Measurements from ENCODE around the gene HNF1A. TPM values are rescaled to one million over a fixed set of nuclear protein-coding genes. Genes with fewer than 3 reads are reported as not detected.

The HNF1A gene
- total and polyA plus RNA-seq, 9 of the 15 experiments (the other 6 are each of a cell fraction or from before 2014, with no cell fraction given) = not detected

DNA sequence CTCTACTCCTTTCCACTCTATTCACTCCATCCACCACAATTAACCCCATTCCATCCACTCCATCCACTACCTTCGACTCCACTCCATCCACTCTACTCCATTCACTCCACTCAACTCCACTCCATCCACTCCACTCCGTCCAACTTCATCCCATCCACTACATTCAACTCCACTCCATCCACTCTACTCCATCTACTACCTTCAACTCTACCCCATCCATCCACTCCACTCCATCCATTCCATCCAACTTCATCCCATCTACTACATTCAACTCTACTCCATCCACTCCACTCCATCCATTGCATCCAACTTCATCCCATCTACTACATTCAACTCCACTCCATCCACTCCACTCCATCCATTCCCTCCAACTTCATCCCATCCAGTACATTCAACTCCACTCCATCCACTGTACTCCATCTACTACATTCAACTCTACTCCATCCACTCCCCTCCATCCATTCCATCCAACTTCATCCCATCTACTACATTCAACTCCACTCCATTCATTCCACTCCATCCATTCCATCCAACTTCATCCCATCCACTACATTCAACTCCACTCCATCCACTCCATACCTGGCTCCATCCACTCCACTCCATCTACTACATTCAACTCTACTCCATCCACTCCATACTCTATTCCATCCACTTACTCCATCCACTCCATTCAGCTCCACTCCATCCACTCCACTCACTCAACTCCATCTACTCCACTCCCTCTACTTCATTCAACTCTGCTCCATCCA is 16.4 kb downstream of the HNF1A start (continued):
- TF ChIP-seq TAF9B (IDR thresholded peaks at IDR 0.05; ENCODE audit: partially characterized antibody) (no peak), SRSF1 (IDR thresholded peaks at IDR 0.05; ENCODE audit: low read depth, low read length) (no peak), CHCHD3 (CRISPR knock-in tag; IDR thresholded peaks at IDR 0.05) (no peak), KLF10 (CRISPR knock-in tag; IDR thresholded peaks at IDR 0.05) (no peak), BMI1 (IDR thresholded peaks at IDR 0.05; ENCODE audit: low read length) (no peak), ZBTB8A (IDR thresholded peaks at IDR 0.05; ENCODE audit: partially characterized antibody) (no peak), EHMT2 (IDR thresholded peaks at IDR 0.05) (no peak), HNRNPH1 (optimal IDR thresholded peaks at IDR 0.05; ENCODE audit: low read depth, low read length) (no peak)
- TF ChIP-seq, protein P1, sequence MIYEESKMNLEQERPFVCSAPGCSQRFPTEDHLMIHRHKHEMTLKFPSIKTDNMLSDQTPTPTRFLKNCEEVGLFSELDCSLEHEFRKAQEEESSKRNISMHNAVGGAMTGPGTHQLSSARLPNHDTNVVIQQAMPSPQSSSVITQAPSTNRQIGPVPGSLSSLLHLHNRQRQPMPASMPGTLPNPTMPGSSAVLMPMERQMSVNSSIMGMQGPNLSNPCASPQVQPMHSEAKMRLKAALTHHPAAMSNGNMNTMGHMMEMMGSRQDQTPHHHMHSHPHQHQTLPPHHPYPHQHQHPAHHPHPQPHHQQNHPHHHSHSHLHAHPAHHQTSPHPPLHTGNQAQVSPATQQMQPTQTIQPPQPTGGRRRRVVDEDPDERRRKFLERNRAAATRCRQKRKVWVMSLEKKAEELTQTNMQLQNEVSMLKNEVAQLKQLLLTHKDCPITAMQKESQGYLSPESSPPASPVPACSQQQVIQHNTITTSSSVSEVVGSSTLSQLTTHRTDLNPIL (CRISPR knock-in tag; IDR thresholded peaks at IDR 0.05) = no peak
- TF ChIP-seq, protein P2, sequence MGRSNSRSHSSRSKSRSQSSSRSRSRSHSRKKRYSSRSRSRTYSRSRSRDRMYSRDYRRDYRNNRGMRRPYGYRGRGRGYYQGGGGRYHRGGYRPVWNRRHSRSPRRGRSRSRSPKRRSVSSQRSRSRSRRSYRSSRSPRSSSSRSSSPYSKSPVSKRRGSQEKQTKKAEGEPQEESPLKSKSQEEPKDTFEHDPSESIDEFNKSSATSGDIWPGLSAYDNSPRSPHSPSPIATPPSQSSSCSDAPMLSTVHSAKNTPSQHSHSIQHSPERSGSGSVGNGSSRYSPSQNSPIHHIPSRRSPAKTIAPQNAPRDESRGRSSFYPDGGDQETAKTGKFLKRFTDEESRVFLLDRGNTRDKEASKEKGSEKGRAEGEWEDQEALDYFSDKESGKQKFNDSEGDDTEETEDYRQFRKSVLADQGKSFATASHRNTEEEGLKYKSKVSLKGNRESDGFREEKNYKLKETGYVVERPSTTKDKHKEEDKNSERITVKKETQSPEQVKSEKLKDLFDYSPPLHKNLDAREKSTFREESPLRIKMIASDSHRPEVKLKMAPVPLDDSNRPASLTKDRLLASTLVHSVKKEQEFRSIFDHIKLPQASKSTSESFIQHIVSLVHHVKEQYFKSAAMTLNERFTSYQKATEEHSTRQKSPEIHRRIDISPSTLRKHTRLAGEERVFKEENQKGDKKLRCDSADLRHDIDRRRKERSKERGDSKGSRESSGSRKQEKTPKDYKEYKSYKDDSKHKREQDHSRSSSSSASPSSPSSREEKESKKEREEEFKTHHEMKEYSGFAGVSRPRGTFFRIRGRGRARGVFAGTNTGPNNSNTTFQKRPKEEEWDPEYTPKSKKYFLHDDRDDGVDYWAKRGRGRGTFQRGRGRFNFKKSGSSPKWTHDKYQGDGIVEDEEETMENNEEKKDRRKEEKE (IDR thresholded peaks at IDR 0.05; ENCODE audit: borderline replicate concordance in 1 of 2, control insufficient read depth in 1 of 2, low read depth in 2 of 2, low read length in 1 of 2) = no peak
- TF ChIP-seq, protein P3, sequence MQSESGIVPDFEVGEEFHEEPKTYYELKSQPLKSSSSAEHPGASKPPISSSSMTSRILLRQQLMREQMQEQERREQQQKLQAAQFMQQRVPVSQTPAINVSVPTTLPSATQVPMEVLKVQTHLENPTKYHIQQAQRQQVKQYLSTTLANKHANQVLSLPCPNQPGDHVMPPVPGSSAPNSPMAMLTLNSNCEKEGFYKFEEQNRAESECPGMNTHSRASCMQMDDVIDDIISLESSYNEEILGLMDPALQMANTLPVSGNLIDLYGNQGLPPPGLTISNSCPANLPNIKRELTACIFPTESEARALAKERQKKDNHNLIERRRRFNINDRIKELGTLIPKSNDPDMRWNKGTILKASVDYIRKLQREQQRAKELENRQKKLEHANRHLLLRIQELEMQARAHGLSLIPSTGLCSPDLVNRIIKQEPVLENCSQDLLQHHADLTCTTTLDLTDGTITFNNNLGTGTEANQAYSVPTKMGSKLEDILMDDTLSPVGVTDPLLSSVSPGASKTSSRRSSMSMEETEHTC (IDR thresholded peaks at IDR 0.05) = no peak

Data from K562 (cell line).